Cortex of kidney (tissue), 1 donor: ENCODE measurements around the gene POLD2.
"Not testable (repeated sequence)": the region's sequence is repeated elsewhere in the genome, so short reads cannot be mapped to it uniquely, and the experiment has no call there.

Experiments used
- DNase-seq: peaks from one replicate; lab custom pipeline; 2025; lab: John Stamatoyannopoulos, UW

The POLD2 gene

DNA sequence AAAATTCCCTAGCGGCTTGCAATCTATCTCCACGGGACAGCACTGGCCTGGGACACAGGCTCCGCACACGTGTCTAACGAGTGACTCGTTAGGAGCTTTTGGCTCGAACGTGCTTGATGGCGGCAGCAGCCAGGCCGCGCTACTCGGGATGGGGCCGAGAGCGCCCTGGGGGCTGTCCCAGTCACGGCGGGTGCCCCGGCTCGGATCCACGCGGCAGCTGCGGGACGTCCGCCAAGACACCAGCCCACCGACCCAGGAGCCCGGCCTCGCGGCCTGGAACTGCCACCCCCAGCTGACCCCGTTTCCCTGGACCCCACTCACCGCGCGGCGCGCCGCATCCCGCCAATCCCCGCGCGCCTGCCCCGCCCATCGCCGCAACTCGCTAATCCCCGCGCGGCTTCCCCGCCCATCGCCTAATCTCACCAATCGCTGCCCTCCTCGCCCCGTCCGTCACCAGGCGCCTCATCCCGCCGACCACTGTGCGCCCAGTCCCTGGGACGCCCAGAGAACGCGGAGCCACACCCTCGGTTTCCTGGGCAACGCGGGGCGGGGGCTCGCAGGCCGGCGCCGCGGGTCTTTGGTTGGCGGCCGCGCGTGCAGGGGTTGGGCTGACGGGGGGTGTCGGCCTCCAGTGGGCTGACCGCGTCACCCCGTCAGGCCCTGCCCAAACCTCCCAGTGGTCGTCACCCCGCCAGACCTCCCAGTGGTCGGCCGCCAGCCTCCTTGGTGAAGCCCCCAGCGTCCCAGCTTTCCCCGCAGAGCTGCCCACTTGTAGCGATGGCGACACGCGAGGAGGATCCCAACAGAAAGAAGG is at the start of gene POLD2:
Gene POLD2 (minus strand): TSS at position 359 of the 814 bp plus-strand sequence. CDS start 1,495 bp downstream, outside the sequence.
- peak; percentile 99 for DNase-seq

DNA sequence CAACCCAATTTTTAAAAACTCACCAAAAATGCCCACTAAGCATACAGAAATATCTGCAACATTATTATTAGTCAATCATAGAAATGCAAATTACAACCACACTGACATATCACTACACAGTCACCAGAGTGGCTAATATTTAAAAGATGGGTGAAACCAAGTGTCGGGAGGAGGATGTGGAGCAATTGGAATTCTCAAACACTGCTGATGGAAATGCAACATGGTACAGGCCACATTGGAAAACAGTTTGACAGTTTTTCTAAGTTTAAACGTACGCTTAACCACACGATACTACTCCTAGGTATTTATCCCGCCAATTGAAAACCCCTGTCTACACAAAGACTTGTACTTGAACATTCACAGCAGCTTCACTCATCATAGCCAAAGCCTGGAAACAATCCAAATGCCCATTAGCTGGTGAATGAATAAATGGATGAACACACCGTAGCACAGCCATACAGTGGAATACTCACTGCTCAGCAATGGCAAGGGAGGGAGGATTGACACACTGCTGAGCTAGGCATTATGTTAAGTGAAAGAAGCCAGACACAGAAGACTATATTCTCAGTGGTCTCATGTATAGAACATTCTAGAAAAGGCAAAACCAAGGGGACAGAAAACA is 49.6 kb upstream of the POLD2 start:
- DNase-seq = no peak

DNA sequence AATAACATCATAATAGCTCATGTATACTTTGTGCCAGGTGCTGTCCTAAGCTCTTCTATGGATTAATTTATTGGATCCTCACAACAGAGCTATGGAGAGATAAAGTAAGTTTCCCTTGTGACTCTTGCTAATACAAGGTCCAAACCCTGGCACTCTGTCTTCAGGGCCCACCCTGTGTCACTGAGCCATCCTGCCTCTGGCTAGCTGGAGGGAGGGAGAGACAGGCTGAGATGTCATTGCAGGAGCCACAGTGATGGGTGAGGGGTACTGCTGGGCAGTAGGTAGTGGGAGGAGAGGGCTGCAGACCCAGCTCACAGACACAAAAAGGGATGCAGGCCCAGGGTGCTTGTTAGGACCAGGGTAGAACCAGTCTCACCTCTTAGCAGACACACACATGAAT is 49.0 kb upstream of the POLD2 start:
- no peak for DNase-seq

DNA sequence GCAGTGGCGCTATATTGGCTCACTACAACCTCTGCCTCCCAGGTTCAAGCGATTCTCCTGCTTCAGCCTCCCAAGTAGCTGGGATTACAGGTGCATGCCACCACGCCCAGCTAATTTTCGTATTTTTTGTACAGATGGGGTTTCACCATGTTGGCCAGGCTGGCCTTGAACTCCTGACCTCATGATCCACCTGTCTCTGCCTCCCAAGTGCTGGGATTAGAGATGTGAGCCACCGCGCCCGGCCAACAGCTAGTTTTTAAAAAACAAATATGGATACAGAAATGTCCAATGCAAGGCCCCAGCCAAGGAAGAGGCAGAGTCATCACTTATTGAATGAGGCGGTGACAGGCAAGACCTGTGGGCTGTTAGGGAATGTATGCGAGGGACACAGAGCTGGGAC is 48.6 kb upstream of the POLD2 start:
- not testable (repeated sequence) for DNase-seq

DNA sequence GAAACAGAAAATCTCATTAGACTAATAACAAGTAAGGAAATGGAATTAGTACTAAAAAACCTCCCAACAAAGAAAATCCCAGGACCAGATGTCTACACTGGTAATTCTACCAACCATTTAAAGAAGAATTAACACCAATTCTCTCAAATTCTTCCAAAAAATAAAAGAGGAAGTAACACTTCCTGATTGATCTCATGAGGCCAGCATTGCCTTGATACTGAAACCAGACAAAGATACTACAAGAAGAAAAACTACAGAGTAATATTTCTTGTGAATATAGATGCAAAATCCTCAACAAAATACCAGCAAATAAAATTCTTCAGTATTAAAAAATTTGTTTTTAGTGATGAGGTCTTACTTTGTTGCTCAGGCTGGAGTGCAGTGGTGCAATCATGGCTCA is 44.6 kb upstream of the POLD2 start:
- no peak for DNase-seq

DNA sequence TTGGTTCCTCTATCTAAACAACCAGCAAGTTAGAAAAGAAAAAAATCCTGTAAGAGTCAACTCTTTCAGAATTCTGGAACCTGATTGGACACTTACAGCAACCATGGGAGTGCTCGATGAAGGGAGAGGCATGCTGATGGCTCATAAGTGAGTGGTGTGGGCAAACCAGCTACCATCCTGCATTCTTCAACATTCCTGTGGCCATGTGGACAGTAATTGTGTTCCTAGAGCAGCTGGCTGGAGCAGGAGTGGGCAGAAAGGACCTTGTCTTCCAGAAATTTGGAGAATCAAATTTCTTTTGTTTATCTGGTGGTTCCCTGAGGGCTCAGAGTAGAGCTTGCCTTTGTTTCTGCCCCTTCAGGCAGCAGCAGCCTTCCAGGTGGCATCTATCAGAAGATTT is 40.2 kb upstream of the POLD2 start:
- no peak for DNase-seq

DNA sequence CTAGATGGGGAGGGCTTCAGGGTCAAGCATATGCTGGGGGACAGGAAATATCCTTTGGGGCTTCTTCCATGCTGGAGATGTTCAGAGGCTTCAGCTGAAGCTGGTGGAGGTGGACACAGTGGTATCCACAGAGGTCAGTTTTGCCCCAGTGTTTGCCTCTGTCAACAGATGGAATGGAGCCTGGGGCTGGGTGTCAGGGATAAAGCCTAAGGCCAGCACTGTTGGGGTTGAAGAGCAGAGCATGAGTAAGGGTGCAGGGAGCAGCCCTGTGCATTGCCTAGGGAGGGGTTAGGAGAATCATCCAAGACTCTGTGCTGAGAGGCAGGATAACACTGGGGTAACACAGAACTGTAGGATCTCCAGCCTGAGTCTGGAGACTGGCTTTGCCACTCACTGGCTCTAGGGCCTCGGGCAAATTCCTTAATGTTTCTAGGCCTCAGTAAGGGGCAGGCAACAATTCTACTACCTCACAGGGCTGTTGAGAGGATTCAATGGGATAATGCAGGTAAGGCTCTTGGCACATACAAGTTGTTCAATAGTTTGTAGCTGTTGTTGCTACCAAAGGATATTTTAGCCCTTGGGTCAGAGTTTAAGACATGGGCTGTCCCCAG is 39.5 kb upstream of the POLD2 start:
- DNase-seq = no peak

DNA sequence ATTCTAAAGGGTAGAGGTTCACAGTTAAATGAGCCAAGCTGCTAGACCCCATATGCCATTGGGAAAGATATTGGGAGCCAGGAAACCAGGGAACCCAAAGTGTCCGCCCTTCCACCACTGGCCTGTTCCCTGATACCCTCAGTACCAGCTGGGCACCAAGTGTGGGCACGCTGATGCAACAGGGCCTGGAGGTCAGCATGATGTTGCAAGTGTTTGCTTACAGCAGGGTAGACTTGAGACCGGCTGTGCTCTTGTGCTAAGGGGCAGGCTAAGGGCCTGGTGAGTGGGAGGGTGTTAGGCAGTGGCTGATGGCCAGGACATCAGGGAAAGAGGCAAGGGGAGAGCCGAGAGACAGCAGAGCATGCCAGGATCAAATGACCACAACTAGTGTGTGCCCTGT is 38.8 kb upstream of the POLD2 start:
- DNase-seq = no peak

DNA sequence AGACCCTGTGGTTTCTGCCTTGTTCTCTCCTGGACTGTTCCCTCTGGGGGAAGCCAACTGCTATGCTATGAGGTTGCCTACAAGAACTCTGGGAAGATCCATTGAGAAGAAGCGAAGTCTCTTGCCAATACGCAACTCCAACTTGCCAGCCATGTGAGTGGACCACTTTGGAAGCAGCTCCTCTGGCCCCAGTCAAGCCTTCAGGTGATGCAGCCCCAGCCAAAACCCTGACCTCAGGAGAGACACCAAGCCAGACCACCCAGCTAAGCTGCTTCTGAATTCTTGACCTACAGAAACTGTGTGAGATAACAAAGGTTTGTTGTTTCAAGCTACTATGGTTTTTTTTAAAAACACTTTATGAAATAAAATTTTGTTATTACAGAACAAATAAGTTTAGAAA is 38.0 kb upstream of the POLD2 start:
- DNase-seq = no peak

DNA sequence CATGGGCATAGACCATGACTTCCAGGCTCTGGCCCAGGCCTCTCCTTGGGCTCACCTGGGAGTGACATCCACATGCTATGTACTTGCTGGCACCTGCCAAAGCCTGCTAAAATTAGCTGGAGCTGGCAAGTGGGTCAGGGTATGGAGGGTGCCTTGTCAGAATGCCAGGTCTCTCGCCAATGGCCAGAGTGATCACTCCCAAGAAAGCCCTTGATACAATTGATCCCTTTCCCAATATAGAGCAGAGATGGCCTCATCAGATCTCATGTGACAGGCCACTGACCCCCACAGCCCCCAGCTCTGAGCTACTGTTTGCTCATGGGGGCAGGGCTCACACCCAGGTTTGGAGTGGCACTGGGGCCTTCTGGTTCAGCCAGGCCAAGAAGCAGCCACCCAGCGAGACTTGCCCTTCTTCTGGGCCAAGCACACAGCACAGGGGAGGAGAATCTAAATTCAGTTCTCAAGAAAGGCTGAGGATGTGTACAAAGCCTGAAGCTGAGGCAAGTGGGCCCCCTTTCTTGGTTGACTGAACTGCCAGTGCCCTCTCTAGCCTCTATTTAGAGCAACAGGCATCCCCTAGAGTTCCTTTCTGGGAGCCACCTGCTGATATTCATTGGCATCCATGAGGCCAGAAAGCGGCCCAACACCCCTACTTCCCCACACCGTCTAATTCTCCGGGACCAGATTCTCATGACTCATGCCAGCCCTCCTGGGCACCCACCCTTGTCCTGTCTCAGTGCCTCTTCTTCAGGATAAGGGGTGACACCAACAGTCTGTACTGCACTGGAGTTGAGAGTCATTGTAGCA is 36.7 kb upstream of the POLD2 start:
- no peak for DNase-seq

DNA sequence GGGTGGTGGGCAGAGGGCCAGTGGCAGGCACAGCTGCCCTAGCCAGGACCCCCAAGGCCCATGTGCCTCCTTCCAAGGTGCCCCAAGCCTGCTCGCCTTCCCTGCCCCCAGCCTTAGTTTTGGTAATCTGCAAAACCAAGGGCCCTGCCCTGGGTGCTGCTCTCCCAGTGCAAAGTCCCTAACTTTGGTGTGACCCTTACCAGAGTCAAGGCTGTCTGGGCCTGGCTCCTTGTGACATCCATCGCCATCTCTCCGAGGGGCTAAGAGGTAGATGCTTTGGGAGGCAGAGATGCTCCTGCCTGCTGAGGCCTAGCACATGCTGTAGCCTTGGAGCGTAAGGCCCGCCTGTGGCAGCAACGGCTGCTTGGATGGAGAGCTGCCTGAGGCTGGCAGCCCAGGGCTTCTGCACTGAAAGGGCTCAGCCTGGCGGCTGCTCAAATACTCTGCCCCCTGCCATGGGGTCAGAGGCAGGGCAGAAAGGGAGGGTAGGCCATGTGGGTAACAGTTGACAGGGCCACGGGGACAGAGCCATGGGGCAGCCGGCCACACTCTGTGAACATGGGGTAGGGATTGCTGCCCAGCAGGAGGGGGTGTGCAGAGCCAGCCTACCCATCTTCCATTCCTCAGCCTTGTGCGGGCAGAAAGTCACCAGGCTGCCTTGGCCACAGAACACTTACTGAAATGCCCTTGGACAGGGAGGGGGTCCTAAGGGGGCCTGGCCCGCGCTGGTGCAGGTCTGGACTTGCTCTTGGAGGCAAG is 35.7 kb upstream of the POLD2 start:
- DNase-seq = no peak

DNA sequence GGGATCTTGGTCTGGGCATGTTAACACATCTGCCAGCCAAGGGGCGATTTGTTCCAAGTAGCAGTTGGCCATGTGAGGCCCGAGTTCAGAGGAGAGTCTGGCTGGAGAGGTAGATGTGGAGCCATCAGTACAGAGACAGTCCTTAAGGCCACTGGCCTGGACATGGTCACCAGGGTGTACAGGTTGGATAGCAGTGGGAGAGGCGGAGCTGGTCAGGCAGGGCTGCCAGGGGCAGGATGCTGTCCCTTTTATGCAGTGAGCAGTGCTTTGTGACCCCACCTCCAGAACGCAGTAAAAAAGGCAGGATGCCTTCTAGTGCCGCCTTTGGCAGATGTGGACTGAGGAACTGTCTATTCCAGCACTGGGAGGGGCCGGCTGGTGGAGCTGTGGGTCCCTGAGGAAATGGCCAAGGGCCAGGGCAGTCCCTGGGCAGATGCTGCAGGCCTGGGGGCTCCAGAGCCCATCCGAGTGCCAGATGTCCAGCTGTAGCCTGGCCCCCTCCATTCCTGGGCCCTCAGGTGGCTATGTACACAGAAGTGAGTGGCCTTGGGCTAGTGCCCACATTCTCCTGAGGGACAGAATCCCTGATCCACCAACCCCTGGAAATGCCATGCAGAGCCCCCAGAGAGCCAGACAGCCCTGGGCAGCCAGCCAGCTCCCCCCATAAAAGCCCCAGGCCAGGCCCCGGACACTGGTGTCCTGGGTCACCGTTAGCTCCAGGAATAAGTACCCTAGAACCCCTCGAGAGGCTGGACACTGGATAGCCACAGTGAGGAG is 34.9 kb upstream of the POLD2 start:
- no peak for DNase-seq

DNA sequence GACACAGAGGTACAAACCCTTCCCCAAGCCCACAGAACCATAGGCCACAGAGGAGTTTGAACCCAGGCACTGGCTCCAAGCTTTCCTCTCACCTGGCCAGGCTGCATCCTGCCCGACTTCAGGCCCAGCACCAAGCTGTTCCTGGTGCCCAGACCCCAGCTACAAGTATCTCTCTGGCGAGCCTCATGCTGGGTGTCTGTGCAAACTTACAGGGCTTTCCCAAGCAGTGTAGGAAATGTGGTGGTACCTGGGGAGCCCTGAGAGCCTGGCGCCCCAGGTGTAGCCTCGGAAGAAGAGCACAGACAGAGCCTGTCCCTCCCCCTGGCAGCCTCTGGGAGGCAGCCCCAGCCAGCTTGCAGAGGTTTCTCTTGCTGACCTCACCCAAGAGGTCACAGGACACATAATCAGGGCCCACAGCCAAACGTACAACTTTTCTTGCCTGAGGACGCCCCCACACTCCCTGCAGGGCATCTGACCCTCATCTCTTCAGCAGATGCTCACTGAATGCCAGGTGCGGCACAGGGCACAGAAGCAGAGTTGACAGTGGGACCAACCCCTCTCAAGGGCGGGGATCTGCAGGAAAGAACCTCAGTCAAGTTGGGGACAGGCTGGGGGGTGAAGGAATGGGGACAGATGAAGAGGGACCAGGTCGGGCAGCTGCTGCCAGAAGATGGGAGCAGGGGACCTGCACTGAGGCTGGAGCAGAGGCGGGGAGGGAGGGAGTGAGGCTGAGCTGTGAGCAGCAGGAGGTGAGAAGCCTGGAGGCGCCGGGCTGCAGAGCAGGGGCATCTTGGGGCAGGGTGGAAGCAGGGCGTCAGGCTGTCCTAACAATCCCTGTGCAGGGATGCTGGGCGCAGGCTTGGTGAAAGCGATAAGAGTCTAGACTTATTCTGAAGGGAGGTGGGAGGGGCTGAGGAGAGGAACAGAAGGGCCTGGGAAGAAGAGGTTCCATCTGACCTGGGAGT is 34.0 kb upstream of the POLD2 start:
- no peak for DNase-seq

DNA sequence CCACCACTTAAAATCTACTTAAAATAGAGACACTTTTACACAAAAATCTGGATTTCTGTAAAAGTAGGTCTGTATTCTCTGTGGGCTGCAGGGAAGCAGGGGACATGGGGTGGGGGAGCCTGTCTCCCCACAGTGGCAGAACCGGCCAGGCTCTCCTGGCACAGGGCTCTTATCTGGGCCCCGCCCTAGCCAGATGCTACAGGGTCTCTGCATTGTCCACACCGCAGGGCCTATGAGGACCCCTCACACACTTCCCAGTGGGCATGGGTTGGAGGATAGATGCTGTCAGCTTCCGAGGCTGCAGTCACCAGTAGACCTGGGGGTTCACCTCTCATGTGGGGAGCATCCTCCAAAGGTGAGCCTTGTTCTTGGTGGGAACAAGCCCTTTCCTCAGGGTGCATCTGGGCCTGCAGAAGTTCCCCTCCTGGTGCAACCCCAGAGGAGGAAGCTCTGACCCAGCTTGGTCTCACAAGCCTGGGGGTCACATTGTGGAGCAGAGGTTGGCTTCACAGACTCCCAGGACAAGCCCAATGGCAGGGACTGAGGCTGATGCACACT is 33.2 kb upstream of the POLD2 start:
- no peak for DNase-seq

DNA sequence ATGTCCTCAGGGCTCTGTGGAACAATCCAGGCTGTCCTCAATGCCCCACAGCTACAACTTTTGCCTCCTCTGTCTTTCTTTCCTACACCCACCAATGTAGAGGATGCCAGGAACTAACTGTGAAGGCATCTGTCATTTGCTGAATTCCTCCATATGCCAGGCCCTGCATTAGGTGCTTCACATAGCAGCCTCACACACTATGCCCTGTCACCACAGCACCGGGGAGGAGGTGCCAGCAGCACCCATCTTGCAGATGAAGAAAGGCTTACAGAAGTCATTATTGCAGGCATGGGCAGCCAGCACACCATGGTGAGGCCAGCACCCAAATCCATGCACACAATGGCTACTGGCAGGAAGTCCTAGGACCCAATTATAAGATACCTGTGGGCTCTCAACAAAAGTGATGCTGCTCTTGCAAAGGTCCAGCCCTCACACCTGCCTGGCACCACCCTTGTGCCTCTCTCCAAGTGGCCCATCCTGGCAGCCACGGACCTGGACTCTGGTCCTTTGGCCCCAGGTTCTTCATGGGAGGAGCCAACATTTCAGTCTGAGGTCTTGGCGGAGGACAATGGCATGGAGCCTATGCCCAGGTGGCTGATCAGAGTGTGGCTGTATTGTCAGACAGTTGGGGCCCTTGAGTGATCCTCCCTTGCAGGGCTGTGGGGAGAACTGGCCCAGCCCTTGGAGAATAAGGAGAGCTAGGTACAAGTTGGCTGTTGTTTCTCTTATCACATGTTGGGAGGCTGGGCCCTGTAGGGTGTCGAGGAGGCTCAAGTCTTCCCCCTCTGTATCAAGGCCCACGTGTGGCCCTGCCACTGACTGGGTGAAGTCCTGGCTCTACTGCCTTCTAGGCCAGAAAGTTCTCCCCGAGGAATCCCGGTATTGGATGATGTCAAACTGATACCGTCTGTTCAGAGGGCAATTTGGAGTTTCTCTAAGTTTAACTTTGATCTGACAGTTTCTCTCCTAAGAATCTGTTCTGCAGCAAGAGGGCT is 32.1 kb upstream of the POLD2 start:
- DNase-seq = no peak

DNA sequence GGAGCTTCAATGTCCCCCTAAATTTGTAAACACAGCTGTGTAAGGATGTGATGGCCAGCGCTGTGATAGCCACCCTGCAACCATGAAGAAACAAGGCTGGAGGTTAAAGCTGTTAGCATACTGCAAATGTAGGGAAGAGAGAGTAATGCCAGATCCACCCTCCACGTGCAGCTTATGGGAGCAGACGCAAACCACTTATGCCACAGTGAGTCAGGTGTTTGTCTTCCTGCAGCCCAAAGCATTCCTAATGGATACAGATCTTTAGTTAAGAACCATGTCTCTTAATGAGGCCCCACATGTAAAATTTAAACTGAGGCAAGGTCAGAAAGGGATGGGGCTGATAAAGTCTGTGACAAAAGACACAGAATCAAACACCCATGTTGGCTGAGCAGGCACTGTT is 31.4 kb upstream of the POLD2 start:
- DNase-seq = no peak

DNA sequence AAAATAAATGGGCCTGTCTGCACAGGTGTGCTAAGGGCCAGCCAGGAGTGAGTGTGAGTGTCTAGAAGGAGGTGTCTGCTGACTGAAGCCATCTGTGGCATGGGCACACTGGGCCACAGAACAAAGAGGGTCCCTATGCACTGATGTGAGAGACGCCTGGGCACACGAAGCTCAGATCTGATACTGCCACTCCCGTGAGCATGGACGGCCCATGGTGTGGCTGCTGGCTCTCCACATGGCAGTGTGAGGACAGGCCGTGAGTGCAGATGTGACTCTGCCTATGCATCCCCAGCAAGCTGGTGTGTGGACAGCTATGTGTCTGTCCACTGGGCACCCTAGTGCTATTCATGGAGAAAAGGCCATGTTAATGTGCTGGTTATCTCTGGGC is 30.6 kb upstream of the POLD2 start:
- no peak for DNase-seq
